Loucy (cell line): Measurements from ENCODE around the gene MAML2.

Experiments used
- H2AFZ ChIP-seq: fragments of 200-600 bp; sonication (generic); 2 replicates; pipeline ENCODE4 v1.6.0; 2016; ENCODE audit warnings: antibody characterized with exemption, mild to moderate bottlenecking, low read length, moderate library complexity
- H3F3A ChIP-seq: fragments of 200-600 bp; 2 replicates; pipeline ENCODE4 v1.6.0; 2016; ENCODE audit warnings: antibody characterized with exemption, low read depth, mild to moderate bottlenecking
- H3K27me3 ChIP-seq: fragments of 200-600 bp; sonication (generic); 2 replicates; pipeline ENCODE4 v1.6.1; 2014; ENCODE audit warnings: low read length, mild to moderate bottlenecking; ENCODE audit not compliant: insufficient read depth, poor library complexity, severe bottlenecking
- H3K36me3 ChIP-seq: fragments of 200-600 bp; sonication (generic); 2 replicates; pipeline ENCODE4 v1.6.1; 2016; ENCODE audit warnings: low read length; ENCODE audit not compliant: insufficient read depth
- H3K4me1 ChIP-seq: fragments of 200-600 bp; sonication (generic); 2 replicates; pipeline ENCODE4 v1.5.1; 2014; ENCODE audit warnings: low read length, mild to moderate bottlenecking; ENCODE audit not compliant: insufficient read depth, poor library complexity, severe bottlenecking
- H3K4me2 ChIP-seq: fragments of 200-600 bp; sonication (generic); 2 replicates; pipeline ENCODE4 v1.6.0; 2014; ENCODE audit warnings: antibody characterized with exemption, low read length, low read depth, mild to moderate bottlenecking; ENCODE audit not compliant: poor library complexity, severe bottlenecking
- H3K4me3 ChIP-seq: fragments of 200-600 bp; sonication (generic); 2 replicates; pipeline ENCODE4 v1.5.1; 2014; ENCODE audit warnings: low read length, mild to moderate bottlenecking, mixed read lengths; ENCODE audit not compliant: poor library complexity, severe bottlenecking
- H3K79me2 ChIP-seq: fragments of 200-600 bp; sonication (generic); 2 replicates; pipeline ENCODE4 v1.6.1; 2014; ENCODE audit warnings: low read length; ENCODE audit not compliant: insufficient read depth
- H3K9ac ChIP-seq: fragments of 200-600 bp; sonication (generic); 2 replicates; pipeline ENCODE4 v1.6.0; 2014; ENCODE audit warnings: mild to moderate bottlenecking, low read depth, low read length, moderate library complexity; ENCODE audit not compliant: poor library complexity, severe bottlenecking
- H3K9me2 ChIP-seq: fragments of 200-600 bp; sonication (generic); replicated peaks from 2 replicates; pipeline ENCODE4 v1.6.1; 2016; ENCODE audit warnings: low read depth, low read length, mixed read lengths
- H3K9me3 ChIP-seq: fragments of 200-600 bp; sonication (generic); 2 replicates; pipeline ENCODE4 v1.6.1; 2014; ENCODE audit warnings: mild to moderate bottlenecking, antibody characterized with exemption, low read length, low read depth; ENCODE audit not compliant: insufficient read depth
- H4K20me1 ChIP-seq: fragments of 200-600 bp; sonication (generic); 2 replicates; pipeline ENCODE4 v1.6.0; 2014; ENCODE audit warnings: antibody characterized with exemption, low read length, mild to moderate bottlenecking; ENCODE audit not compliant: insufficient read depth, poor library complexity, severe bottlenecking
- EZH2phosphoT487 ChIP-seq: fragments of 200-600 bp; IDR thresholded peaks from 2 replicates; pipeline ENCODE4 v1.6.1; 2018; ENCODE audit warnings: antibody characterized with exemption, mild to moderate bottlenecking, moderate library complexity, borderline replicate concordance
- TF ChIP-seq, protein P1 (sequence below): fragments of 200-600 bp; sonication (generic); conservative IDR thresholded peaks from 2 replicates; pipeline ENCODE4 v1.5.1; 2014; ENCODE audit warnings: mild to moderate bottlenecking, antibody characterized with exemption, low read length

MAML2 gene

DNA sequence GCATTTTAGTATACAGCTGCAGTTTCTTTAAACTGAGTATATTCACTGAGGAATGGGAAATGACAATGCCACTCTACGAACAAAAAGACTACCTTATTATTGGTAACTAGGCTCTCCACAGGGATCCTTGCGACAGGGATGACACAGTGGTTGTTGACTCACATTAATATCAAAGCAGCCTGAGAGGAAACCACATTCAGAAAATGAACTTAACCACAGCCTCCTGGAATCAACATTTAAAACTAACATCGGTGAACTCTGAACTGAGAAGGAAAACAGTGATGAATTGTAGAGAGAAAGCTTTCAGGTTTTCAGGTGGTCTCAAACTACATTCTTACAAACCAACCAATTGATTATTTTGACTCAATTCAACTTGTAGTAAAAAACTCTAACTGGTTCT lies 328.8 kb downstream of the MAML2 start:
- peak overlapping the region; percentile 76 for H3K4me2 ChIP-seq
- H2AFZ ChIP-seq: no peak overlapping the region

DNA sequence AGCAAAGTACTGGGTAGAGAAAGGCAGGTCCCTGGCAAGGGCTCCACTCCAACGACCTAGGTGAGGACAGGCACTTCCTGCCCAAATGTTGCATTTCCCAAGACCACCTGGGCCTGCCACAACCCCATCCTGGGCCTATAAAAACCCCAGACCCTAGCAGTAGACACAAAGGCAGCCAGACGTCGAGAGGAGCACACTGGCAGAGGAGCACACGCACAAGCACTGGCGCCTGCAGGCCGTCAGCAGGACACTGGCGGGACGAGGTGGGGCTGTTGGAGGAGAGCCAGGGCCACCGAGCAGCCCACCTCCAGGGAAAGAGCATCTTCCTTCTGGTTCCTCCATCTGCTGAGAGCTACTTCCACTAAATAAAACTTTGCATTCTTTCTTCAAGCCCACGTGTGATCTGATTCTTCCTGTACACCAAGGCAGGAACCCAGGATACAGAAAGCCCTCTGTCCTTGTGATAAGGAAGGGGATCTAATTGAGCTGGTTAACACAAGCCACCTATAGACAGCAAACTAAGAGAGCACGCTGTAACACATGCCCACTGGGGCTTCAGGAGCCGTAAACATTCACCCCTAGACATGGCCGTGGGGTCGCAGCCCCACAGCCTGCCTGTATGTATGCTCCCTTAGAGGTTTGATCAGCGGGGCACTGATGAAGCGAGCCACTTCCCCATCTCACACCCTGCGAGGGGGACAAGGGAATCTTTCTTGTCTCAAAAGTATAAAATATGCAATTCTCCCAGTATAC lies 329.4 kb downstream of the MAML2 start:
- no peaks in the 10 kb centered on the region for H3K36me3 ChIP-seq
- peaks cover 46% of the 10 kb centered on the region for H3K4me1 ChIP-seq
- H3K9me3 ChIP-seq: no peaks in the 10 kb centered on the region
- no peaks in the 10 kb centered on the region for H3F3A ChIP-seq
- H2AFZ ChIP-seq: 0 out of 2 replicates have a peak overlapping the region, but pooled peaks have one; percentile 29
- H3K4me2 ChIP-seq: peak overlapping the region; percentile 76
- no peaks in the 10 kb centered on the region for H3K9me2 ChIP-seq
- no peaks in the 10 kb centered on the region for H4K20me1 ChIP-seq
- H3K4me3 ChIP-seq: peak overlapping the region; percentile 27
- no peak overlapping the region for H3K9ac ChIP-seq
- no peaks in the 10 kb centered on the region for H3K79me2 ChIP-seq
- H3K27me3 ChIP-seq: no peaks in the 10 kb centered on the region
- no peak for TF ChIP-seq EZH2phosphoT487
- TF ChIP-seq, protein P1, sequence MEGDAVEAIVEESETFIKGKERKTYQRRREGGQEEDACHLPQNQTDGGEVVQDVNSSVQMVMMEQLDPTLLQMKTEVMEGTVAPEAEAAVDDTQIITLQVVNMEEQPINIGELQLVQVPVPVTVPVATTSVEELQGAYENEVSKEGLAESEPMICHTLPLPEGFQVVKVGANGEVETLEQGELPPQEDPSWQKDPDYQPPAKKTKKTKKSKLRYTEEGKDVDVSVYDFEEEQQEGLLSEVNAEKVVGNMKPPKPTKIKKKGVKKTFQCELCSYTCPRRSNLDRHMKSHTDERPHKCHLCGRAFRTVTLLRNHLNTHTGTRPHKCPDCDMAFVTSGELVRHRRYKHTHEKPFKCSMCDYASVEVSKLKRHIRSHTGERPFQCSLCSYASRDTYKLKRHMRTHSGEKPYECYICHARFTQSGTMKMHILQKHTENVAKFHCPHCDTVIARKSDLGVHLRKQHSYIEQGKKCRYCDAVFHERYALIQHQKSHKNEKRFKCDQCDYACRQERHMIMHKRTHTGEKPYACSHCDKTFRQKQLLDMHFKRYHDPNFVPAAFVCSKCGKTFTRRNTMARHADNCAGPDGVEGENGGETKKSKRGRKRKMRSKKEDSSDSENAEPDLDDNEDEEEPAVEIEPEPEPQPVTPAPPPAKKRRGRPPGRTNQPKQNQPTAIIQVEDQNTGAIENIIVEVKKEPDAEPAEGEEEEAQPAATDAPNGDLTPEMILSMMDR: no peak

More for the DNA sequence above, 328.8 kb downstream of the MAML2 start:
- Histone ChIP-seq H3K79me2 (no peaks in the 10 kb centered on the region), H3K36me3 (no peaks in the 10 kb centered on the region), H3K9me2 (no peaks in the 10 kb centered on the region), H3K27me3 (no peaks in the 10 kb centered on the region), H3K9ac (no peak overlapping the region), H4K20me1 (no peaks in the 10 kb centered on the region), H3K4me1 (peaks cover 46% of the 10 kb centered on the region), H3F3A (no peaks in the 10 kb centered on the region), H3K9me3 (no peaks in the 10 kb centered on the region), H3K4me3 (peak overlapping the region; percentile 27)
- TF ChIP-seq, protein P1: no peak
- TF ChIP-seq EZH2phosphoT487: no peak

DNA sequence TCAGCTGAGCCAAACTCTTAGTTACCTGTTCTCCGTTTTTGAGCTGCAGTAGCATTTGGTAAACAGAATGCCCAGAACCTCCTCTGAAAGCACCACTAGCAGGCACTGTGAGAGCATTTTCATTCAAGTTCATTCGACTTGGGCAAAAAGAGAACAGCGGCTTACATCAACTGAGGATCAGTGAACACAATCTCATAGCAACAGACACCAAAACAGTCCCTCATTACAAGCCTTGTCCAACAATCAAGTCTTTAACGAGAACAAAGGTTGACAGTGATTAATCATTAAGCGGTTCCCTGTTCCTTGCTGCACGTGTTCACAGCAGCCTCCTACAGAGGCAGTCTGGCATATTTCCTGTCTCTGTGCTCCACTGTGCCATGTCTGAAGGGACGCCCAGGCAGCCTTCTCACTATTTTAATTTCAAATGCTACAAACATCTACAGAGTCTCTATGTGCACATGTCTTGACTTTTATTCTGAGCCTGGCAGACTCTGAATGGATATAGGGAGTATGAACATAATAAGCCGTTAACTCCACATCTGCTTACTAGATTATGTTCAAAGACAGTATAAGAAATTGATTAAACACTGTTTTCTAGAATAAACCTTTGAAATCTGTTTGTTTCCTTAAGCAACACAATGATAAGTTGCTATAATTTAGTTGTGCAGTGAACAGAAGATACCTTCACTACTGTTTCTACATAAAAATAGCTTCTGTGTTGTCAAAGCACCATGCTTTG lies 330.7 kb downstream of the MAML2 start:
- no peaks in the 10 kb centered on the region for H3K79me2 ChIP-seq
- H3K4me1 ChIP-seq: peaks cover 46% of the 10 kb centered on the region
- TF ChIP-seq EZH2phosphoT487: no peak
- TF ChIP-seq, protein P1: peak; percentile 84
- peak overlapping the region; percentile 42 for H2AFZ ChIP-seq
- peak overlapping the region; percentile 20 for H3K9ac ChIP-seq
- peak overlapping the region; percentile 40 for H3K4me3 ChIP-seq
- no peaks in the 10 kb centered on the region for H3K27me3 ChIP-seq
- H3K9me2 ChIP-seq: no peaks in the 10 kb centered on the region
- H3K36me3 ChIP-seq: no peaks in the 10 kb centered on the region
- H3K4me2 ChIP-seq: peak overlapping the region; percentile 76
- H3K9me3 ChIP-seq: no peaks in the 10 kb centered on the region
- H3F3A ChIP-seq: no peaks in the 10 kb centered on the region
- no peaks in the 10 kb centered on the region for H4K20me1 ChIP-seq
